Tibial nerve (tissue), 4 donors: ENCODE results near the gene MUSTN1.
A peak's percentile ranks its signal among the peaks of the same experiment; 100 is the strongest.

ENCODE experiments used
- EP300 ChIP-seq, 2 donors: sonication (generic); formaldehyde crosslinking; IDR thresholded peaks; one replicate each; pipeline ENCODE4 v1.6.1; 2017; ENCODE audit warnings: antibody characterized with exemption in 2 of 2, mild to moderate bottlenecking in 1 of 2
- POLR2A ChIP-seq, 2 donors: fragments of 450-650 bp; IDR thresholded peaks; one replicate each; pipeline ENCODE4 v1.6.1; 2017; ENCODE audit warnings: antibody characterized with exemption in 2 of 2, mild to moderate bottlenecking in 2 of 2, moderate library complexity in 2 of 2
- TF ChIP-seq, protein P1 (sequence below), 5 experiments: fragments of 200-600 bp in 3 of 5; fragments of 450-650 bp in 2 of 5; sonication (generic) in 3 of 5; IDR thresholded peaks; one replicate each; pipeline ENCODE4 v1.5.1; 2016 to 2019; ENCODE audit warnings: antibody characterized with exemption in 5 of 5, mild to moderate bottlenecking in 3 of 5, moderate library complexity in 2 of 5

DNA sequence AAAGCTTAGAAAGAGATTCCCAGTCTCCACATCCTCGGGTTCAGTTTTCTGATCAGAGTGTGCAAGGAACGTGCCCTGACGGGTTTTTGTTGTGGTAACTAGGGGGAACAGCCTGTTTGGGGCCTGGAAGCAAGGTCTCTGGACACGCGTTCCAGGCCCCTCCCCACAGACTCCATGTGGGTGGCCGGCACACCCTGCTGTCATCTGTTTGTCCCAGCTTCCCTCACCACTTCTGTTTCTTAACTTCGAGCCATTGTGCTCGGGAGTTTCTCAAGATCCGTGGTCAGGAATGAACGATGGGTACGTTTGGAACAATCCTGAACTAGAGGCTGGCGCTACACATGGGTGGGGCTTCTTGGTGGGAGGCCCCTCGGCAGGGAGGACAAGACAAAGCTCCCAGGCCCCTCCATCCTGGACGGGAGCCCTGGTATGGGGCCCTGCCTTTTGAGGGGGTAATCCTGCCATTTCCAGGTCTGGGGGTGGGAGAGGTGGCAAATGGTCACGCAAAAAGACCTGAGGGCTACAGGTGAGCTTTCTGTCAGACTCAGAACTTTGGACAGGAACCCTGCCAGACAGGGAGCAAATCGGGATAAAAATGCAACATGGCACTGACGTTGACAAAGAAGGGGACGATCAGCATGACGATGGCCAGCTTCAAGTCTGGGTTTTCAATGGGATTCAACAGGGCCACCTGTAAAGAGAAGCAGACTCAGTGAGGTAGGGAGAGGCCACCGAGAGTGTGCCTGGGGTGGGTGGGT, 8.5 kb upstream of the MUSTN1 start:
- TF ChIP-seq, protein P1, sequence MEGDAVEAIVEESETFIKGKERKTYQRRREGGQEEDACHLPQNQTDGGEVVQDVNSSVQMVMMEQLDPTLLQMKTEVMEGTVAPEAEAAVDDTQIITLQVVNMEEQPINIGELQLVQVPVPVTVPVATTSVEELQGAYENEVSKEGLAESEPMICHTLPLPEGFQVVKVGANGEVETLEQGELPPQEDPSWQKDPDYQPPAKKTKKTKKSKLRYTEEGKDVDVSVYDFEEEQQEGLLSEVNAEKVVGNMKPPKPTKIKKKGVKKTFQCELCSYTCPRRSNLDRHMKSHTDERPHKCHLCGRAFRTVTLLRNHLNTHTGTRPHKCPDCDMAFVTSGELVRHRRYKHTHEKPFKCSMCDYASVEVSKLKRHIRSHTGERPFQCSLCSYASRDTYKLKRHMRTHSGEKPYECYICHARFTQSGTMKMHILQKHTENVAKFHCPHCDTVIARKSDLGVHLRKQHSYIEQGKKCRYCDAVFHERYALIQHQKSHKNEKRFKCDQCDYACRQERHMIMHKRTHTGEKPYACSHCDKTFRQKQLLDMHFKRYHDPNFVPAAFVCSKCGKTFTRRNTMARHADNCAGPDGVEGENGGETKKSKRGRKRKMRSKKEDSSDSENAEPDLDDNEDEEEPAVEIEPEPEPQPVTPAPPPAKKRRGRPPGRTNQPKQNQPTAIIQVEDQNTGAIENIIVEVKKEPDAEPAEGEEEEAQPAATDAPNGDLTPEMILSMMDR (IDR thresholded peaks at IDR 0.05) = no peak
- TF ChIP-seq POLR2A (IDR thresholded peaks at IDR 0.05) = no peak
- TF ChIP-seq EP300 (IDR thresholded peaks at IDR 0.05) = peak in 1 of 2 donors; percentile 13
